ENCODE measurements around the gene KDM2A.
"Not testable (repeated sequence)": the region's sequence is repeated elsewhere in the genome, so short reads cannot be mapped to it uniquely, and the experiment has no call there.

DNA sequence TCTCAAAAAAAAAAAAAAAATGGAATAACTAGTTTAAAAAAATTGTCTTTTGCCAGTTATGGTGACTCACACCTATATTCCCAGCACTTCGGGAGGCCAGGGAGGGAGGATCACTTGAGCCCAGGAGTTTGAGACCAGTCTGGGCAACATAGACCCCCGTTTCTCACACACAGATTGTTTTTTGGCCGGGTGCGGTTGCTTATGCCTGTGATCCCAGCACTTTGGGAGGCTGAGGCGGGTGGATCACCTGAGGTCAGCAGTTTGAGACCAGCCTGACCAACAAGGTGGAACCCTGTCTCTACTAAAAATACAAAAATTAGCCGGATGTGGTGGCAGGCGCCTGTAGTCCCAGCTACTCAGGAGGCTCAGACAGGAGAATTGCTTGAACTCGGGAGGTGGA lies 7.2 kb downstream of the KDM2A start:
- TF ChIP-seq, protein P1, sequence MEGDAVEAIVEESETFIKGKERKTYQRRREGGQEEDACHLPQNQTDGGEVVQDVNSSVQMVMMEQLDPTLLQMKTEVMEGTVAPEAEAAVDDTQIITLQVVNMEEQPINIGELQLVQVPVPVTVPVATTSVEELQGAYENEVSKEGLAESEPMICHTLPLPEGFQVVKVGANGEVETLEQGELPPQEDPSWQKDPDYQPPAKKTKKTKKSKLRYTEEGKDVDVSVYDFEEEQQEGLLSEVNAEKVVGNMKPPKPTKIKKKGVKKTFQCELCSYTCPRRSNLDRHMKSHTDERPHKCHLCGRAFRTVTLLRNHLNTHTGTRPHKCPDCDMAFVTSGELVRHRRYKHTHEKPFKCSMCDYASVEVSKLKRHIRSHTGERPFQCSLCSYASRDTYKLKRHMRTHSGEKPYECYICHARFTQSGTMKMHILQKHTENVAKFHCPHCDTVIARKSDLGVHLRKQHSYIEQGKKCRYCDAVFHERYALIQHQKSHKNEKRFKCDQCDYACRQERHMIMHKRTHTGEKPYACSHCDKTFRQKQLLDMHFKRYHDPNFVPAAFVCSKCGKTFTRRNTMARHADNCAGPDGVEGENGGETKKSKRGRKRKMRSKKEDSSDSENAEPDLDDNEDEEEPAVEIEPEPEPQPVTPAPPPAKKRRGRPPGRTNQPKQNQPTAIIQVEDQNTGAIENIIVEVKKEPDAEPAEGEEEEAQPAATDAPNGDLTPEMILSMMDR (conservative IDR thresholded peaks at IDR 0.05; ENCODE audit: low read length) = not testable (repeated sequence)
- not testable (repeated sequence) for TF ChIP-seq EZH2phosphoT487 (IDR thresholded peaks at IDR 0.05; ENCODE audit: borderline replicate concordance)
